NOMO-1 treated with DMSO at 0.1 percent for 48 hours (cell line): ENCODE data around the gene GRM7.
"Not testable (repeated sequence)": the region's sequence is repeated elsewhere in the genome, so short reads cannot be mapped to it uniquely, and the experiment has no call there.

ENCODE experiments used
- DNase-seq: peaks from one replicate; lab custom pipeline; 2025; ENCODE audit not compliant: unreplicated experiment; lab: John Stamatoyannopoulos, UW

Gene GRM7

DNA sequence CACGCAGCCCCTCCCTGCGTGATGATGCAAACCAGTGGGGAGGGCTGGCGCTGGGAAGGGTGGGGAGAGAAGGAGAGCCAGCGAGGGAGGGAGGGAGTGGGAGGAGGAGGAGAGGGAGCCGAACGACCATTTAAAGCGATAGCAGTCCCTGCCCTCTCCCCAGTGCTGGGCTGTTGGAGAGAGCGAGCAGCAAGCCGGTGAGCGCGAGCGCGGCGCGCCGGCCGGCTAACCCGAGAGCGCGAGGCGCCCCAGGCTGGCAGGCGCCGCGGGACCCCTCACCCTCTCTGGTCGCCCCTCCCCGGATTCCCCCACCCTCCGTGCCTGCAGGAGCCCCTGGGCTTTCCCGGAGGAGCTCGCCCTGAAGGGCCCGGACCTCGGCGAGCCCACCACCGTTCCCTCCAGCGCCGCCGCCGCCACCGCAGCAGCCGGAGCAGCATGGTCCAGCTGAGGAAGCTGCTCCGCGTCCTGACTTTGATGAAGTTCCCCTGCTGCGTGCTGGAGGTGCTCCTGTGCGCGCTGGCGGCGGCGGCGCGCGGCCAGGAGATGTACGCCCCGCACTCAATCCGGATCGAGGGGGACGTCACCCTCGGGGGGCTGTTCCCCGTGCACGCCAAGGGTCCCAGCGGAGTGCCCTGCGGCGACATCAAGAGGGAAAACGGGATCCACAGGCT lies at the start of gene GRM7:
Gene GRM7 (plus strand): TSS at position 162 of the 671 bp plus-strand sequence.
- no peak for DNase-seq

- DNase-seq = no peak
These were observed 39.5 kb upstream of the GRM7 start for GRCh38 chr3:6821411-6821810.

DNA sequence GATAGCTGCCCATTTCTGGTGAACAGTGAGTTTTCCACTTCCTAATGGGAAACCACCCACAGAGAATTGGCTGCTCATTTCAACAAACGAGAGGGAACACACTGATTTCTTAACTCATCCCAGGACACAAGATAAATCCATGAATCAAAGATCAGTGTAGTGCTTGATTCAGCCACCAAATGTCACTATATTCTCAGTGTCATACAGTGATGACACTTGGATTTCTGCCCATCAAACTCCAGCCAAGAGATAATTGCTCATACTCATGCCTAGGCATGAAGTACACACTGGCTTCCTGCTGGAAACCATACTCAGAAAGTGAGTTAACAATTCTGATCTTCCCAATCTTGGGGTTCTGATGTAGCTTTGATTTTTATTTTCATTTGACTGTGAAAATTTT lies 35.4 kb upstream of the GRM7 start:
- DNase-seq = no peak

DNA sequence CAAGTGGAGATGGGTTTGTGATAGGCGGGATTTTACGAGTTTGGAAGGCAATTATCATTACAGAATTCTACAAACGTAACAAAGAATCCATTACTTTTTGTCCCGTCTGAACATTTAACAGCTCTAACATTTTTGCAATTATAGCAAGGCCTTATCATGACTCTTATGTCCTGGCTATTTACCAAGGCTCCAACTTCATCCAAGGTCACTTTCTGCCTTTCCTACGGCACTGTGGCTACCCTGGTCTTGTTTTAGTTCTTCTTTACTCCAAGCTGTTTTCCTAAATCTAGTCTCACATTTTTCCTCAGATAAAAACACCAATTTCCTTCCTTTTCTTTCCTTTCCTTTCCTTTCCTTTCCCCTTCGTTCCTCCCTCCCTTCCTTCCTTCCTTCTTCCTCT lies 33.5 kb upstream of the GRM7 start:
- no peak for DNase-seq

GRCh38 chr3:6844723-6845122 lies 16.2 kb upstream of the GRM7 start:
- no peak for DNase-seq

DNA sequence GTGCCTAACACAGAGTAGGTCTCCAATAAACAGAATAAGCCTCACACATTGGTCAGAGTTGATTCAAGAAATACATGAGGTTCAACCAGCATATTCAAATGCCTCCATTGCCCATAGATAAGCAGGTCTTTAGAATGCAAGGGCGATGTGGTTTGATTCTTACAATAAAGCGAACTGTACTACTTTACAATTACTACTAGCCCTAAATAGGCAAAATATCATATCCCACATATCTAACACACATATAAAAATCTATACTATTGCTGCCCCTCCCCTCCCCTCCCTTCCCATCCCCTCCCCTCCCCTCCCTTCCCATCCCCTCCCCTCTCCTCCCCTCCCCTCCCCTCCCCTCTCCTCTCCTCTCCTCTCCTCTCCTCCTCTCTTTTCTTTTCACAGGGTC lies 6.7 kb upstream of the GRM7 start:
- no peak for DNase-seq

- DNase-seq = no peak
These were observed 3.4 kb upstream of the GRM7 start for GRCh38 chr3:6857510-6857909.

GRCh38 chr3:6860149-6860953 lies 564 bp upstream of the GRM7 start:
- DNase-seq = no peak

DNA sequence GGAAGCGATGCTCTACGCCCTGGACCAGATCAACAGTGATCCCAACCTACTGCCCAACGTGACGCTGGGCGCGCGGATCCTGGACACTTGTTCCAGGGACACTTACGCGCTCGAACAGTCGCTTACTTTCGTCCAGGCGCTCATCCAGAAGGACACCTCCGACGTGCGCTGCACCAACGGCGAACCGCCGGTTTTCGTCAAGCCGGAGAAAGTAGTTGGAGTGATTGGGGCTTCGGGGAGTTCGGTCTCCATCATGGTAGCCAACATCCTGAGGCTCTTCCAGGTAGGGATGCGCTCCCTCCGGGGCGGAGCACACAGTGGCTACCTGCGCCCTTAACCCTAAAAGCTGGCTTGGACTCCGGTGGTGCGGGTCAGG lies 698 bp downstream of the GRM7 start:
- DNase-seq = no peak

DNA sequence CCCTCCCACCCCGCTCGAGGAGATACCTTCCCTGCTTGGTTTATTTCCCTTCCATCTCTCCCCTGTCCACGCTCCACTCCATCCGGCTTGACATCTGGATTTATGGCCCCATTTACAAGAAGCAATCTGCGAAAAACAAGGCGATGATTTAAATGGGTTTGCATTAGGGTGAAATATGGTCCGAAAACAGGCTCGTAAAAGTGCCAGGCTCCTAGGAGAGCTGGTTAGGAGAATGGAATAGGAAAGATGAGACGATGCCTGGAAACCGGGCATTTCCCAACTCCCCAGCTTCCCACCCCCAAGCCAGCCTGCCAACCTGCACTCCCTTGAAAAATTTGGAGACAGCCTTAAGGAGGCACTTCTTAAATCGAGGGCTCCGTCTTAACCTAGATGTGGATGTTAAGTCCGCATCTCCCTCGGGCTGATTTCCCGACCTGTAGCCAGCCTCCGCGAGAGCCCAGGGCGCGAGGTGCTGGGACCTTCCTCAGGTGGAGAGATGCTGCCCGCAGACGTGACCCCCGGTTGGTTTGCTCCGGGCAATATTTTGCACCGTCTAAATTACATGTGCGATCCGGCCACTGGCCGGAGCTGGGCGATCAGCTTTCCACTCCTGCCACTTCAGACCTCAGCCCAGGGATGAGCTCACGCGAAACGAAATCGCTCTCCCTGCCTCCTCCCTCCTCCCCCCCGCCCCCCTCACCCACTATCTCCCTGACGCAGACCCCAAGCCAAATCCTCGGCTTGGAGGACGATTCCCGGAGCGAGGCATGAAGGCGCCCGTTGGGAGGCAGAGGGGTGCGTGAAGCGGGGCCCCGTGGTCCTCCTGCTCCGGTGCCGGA lies 1.3 kb downstream of the GRM7 start:
- no peak for DNase-seq

- DNase-seq = no peak
These were observed 1.9 kb downstream of the GRM7 start for GRCh38 chr3:6862880-6863195.

GRCh38 chr3:6867269-6867668 lies 6.4 kb downstream of the GRM7 start:
- DNase-seq = no peak

DNA sequence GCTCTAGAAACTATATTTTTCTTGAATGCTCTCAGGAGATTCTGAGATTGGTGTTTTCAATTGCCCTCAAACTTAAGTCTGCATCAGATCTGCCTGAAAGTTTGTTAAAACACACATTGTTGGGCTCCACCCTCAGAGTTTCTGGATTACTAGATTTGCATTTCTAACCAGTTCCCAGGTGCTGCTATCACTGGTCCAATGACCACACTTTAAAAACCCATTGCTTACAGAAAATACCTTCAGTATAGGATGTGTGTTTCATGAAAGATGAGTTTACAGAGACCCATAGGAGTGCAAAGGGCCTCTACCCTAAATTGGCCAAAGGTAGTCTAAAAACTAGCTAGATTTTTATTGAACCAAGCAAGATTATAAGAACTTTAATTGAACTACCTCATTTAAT lies 17.8 kb downstream of the GRM7 start:
- no peak for DNase-seq

- no peak for DNase-seq
These were observed 51.3 kb downstream of the GRM7 start for GRCh38 chr3:6912240-6912639.

GRCh38 chr3:6915898-6916297 lies 55.0 kb downstream of the GRM7 start:
- no peak for DNase-seq

DNA sequence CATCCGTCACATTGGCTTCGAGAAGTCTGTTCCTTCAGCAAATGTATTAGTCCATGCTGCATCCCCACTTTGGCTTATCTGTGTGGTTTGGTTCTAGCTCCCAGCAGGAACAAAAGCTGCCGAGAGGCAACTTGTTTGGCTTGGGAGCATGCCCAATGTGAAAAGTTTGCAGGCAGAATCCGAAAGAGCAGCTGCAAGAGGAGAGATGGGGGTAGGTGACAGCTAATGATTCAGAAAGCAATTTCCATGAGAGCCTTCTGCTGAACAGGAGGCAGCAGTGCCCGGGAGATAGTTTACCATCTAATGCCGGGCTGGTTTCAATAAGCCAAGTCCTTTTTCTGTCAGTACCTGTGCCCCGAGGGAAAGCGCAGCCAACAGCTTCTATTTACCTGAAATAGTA lies 60.2 kb downstream of the GRM7 start:
- no peak for DNase-seq

DNA sequence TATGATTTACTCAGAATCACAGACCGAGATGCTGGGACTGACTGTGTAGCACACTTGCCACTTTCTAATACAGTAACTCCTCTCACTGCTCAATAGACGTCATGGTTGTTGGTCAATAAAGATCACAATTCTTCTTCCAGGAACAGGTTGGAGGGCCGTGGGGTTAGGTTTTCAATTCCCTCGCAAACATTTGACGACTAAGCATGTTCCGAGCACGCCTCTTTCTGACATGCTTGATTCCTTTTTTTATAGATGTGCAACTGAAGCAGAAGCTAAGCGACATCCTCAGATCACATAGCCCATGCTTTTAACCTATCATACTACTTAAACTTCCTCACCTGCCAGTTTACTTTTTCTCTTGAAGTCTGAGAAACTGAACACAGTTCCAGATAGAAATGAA lies 61.0 kb downstream of the GRM7 start:
- DNase-seq = no peak

DNA sequence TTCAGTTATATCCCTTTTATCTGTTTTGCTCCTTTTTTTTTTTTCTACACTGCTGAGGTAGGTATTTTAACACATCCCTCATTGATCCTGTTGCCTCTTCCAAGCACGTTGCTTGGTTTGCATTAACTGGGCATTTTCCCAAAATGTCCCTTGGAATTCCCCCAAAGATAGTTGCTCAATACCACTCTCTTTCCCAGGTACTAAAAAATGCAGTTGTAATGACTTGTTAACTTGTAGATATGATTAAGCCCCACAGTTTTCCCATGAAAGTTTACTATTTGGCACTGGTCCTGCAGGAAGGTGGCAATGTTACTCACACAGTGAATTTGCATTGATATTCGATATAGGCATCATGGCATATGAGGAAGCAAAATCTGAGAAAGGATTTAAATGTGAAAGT lies 67.1 kb downstream of the GRM7 start:
- no peak for DNase-seq

GRCh38 chr3:6929918-6930317 lies 69.0 kb downstream of the GRM7 start:
- no peak for DNase-seq

DNA sequence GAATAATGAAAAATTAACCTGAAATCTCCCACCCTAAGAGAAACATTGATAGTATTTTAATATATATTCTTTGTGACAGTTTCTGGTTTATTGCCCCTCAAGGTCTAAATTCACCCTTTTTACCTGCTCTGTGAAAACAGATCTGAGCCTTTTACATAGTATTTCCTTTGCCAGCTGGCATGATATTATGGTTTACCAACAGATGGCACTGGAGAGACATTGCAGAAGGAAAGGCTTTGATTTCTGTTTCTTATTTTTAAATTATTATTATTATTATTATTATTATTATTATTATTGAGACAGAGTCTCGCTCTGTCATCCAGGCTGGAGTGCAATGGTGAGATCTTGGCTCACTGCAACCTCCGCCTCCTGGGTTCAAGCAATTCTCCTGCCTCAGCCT lies 74.5 kb downstream of the GRM7 start:
- DNase-seq = not testable (repeated sequence)

DNA sequence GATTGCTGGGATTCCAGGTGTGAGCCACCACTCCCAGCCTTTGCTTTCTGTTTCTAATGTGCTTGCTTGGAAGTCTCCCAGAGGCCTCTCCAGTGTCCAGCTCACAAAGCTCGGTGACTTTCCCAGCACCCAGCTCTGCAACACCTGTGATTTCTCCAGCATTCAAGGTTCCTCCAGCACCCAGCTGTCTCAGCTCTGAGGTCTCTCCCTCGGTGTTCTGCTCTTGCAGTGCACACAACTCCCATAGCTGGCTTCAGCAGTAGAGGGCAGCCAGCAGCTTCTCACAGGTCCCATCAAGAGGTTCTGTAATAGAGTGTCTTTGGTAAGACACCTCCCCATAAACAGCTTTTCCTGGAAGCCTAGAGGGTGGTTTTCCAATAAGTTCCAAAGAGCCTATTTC lies 75.1 kb downstream of the GRM7 start:
- DNase-seq = no peak

GRCh38 chr3:6962801-6963200 lies 101.9 kb downstream of the GRM7 start:
- no peak for DNase-seq
